PC-3 (cell line): ENCODE measurements around the gene PDCD1LG2. TPM values are rescaled to one million over a fixed set of nuclear protein-coding genes. Genes with fewer than 3 reads are reported as not detected.
"Not testable (repeated sequence)": the region's sequence is repeated elsewhere in the genome, so short reads cannot be mapped to it uniquely, and the experiment has no call there.

Experiments used
- ATAC-seq: fragments of 200-7000 bp; cut with Tn5 transposase; 2 replicates; pipeline ENCODE4 v1.9.1; 2020; ENCODE audit warnings: mild to moderate bottlenecking, moderate library complexity
- BruUV-seq: library from RNA; stranded (reverse); fragments of 400-500 nt; replicated peaks from 2 replicates; lab custom pipeline; 2021; lab: Mats Ljungman, UMichigan
- CTCF ChIA-PET: fragments of 300-600 bp; sonication (Branson Sonifier 250); formaldehyde crosslinking; loops from one replicate; lab custom pipeline; 2022; ENCODE audit warnings: antibody characterized with exemption; lab: Charles Lee
- POLR2A ChIA-PET: fragments of 300-600 bp; sonication (Branson Sonifier 250); formaldehyde crosslinking; loops from one replicate; lab custom pipeline; 2022; ENCODE audit warnings: antibody characterized with exemption; ENCODE audit not compliant: unreplicated experiment; lab: Charles Lee
- DNase-seq: peaks from one replicate; pipeline ENCODE4 v3.0.0-alpha.2; 2015
- H2AFZ ChIP-seq: fragments of 300-600 bp; sonication (generic); 2 replicates; pipeline ENCODE4 v1.6.0; 2016; ENCODE audit warnings: antibody characterized with exemption, low read length
- H3F3A ChIP-seq: fragments of 300-600 bp; sonication (generic); one replicate; pipeline ENCODE4 v1.6.0; 2017; ENCODE audit warnings: antibody characterized with exemption, low read length, control low read depth, mild to moderate bottlenecking; ENCODE audit not compliant: unreplicated experiment
- H3K27ac ChIP-seq: fragments of 300-600 bp; sonication (generic); 2 replicates; pipeline ENCODE4 v1.5.1; 2016; ENCODE audit warnings: mild to moderate bottlenecking, low read length
- H3K27me3 ChIP-seq: fragments of 300-600 bp; sonication (generic); 2 replicates; pipeline ENCODE4 v1.6.1; 2016; ENCODE audit warnings: low read length, mixed read lengths
- H3K36me3 ChIP-seq: fragments of 300-600 bp; sonication (generic); 2 replicates; pipeline ENCODE4 v1.6.1; 2016; ENCODE audit warnings: low read depth, mixed run types, low read length, mixed read lengths
- H3K4me1 ChIP-seq: fragments of 300-600 bp; sonication (generic); 2 replicates; pipeline ENCODE4 v1.5.1; 2016; ENCODE audit warnings: low read length; ENCODE audit not compliant: insufficient read depth
- H3K4me2 ChIP-seq: fragments of 300-600 bp; sonication (generic); 2 replicates; pipeline ENCODE4 v1.6.0; 2016; ENCODE audit warnings: low read length
- H3K4me3 ChIP-seq: fragments of 300-600 bp; sonication (generic); 2 replicates; pipeline ENCODE4 v1.5.1; 2016; ENCODE audit warnings: mild to moderate bottlenecking, low read length, mixed read lengths
- H3K79me2 ChIP-seq: fragments of 300-600 bp; sonication (generic); 2 replicates; pipeline ENCODE4 v1.6.1; 2017; ENCODE audit warnings: low read length, mixed read lengths
- H3K9ac ChIP-seq: fragments of 300-600 bp; sonication (generic); 2 replicates; pipeline ENCODE4 v1.6.0; 2016; ENCODE audit warnings: mild to moderate bottlenecking, low read length
- H3K9me2 ChIP-seq: fragments of 300-600 bp; sonication (generic); replicated peaks from 2 replicates; pipeline ENCODE4 v1.6.1; 2016; ENCODE audit warnings: mixed run types, low read length, mixed read lengths
- H3K9me3 ChIP-seq: fragments of 300-600 bp; sonication (generic); 2 replicates; pipeline ENCODE4 v1.6.1; 2016; ENCODE audit warnings: low read length, mixed read lengths
- H4K20me1 ChIP-seq: fragments of 300-600 bp; sonication (generic); 2 replicates; pipeline ENCODE4 v1.6.1; 2016; ENCODE audit warnings: low read length, mixed read lengths
- intact Hi-C: fragments of 100-400 bp; cut with micrococcal nuclease; formaldehyde crosslinking; loops from 2 replicates; pipeline ENCODE4 v1.9.0; 2023
- total RNA-seq: library from RNA; depleted of rRNA; stranded (reverse); fragments of >200 nt; gene quantifications from 2 replicates; pipeline ENCODE4 v1.2.3, GENCODE V29; 2014
- TF ChIP-seq, protein P1 (sequence below): fragments of 300-600 bp; sonication (generic); conservative IDR thresholded peaks from 2 replicates; pipeline ENCODE4 v1.5.1; 2017; ENCODE audit warnings: antibody characterized with exemption, low read depth, mild to moderate bottlenecking, low read length

Gene PDCD1LG2
- total RNA-seq, 1 experiment from 2014 or later, result 1.4 TPM

DNA sequence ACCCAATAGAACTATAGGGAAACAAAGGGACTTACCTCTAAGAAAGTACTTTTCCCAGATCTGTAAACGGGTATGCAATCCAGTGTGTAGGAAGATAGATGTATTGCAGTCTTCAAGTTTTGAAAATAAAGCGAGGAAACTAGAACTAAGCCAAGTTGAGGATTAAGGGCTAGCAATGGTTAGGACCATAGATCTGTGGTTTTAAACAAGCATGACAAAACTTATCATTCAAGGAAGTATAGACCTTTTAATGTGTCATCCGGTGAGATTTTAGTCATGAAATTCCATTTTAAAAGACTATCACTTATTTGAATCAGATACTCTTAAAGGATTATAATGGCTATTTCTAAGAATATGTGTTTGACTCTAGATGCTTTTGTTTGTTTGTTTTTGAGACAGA, 39.5 kb upstream of the PDCD1LG2 start:
- intact Hi-C loops, result no loop called here
- Histone ChIP-seq H3K79me2 (no peaks in the 10 kb centered on the region), H3K27ac (no peak overlapping the region), H3K9me3 (no peaks in the 10 kb centered on the region), H3K27me3 (no peaks in the 10 kb centered on the region), H3K36me3 (no peaks in the 10 kb centered on the region), H3K4me1 (no peaks in the 10 kb centered on the region), H3K9me2 (no peaks in the 10 kb centered on the region), H3K4me2 (no peak overlapping the region), H3K4me3 (no peak overlapping the region), H4K20me1 (no peaks in the 10 kb centered on the region), H2AFZ (no peak overlapping the region), H3F3A (no peaks in the 10 kb centered on the region), H3K9ac (no peak overlapping the region)
- BruUV-seq, result no TSS peak
- ChIA-PET CTCF (no interaction called here), POLR2A (no interaction called here)
- DNase-seq (no peak), ATAC-seq (no peak)
- TF ChIP-seq, protein P1, sequence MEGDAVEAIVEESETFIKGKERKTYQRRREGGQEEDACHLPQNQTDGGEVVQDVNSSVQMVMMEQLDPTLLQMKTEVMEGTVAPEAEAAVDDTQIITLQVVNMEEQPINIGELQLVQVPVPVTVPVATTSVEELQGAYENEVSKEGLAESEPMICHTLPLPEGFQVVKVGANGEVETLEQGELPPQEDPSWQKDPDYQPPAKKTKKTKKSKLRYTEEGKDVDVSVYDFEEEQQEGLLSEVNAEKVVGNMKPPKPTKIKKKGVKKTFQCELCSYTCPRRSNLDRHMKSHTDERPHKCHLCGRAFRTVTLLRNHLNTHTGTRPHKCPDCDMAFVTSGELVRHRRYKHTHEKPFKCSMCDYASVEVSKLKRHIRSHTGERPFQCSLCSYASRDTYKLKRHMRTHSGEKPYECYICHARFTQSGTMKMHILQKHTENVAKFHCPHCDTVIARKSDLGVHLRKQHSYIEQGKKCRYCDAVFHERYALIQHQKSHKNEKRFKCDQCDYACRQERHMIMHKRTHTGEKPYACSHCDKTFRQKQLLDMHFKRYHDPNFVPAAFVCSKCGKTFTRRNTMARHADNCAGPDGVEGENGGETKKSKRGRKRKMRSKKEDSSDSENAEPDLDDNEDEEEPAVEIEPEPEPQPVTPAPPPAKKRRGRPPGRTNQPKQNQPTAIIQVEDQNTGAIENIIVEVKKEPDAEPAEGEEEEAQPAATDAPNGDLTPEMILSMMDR, result no peak

DNA sequence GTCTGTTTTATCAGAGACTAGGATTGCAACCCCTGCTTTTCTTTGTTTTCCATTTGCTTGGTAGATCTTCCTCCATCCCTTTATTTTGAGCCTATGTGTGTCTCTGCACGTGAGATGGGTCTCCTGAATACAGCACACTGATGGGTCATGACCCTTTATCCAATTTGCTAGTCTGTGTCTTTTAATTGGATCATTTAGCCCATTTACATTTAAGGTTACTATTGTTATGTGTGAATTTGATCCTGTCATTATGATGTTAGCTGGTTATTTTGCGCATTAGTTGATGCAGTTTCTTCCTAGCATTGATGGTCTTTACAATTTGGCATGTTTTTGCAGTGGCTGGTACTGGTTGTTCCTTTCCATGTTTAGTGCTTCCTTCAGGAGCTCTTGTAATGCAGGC, 34.7 kb upstream of the PDCD1LG2 start:
- H3K9ac ChIP-seq, H3K27me3 ChIP-seq, ATAC-seq, CTCF ChIA-PET, H3K4me2 ChIP-seq, intact Hi-C loops, H3K4me3 ChIP-seq, BruUV-seq, H3K36me3 ChIP-seq, H3F3A ChIP-seq, H4K20me1 ChIP-seq, H3K9me2 ChIP-seq, POLR2A ChIA-PET, DNase-seq, H3K79me2 ChIP-seq, H3K27ac ChIP-seq, H2AFZ ChIP-seq, H3K4me1 ChIP-seq, H3K9me3 ChIP-seq: not testable (repeated sequence)

DNA sequence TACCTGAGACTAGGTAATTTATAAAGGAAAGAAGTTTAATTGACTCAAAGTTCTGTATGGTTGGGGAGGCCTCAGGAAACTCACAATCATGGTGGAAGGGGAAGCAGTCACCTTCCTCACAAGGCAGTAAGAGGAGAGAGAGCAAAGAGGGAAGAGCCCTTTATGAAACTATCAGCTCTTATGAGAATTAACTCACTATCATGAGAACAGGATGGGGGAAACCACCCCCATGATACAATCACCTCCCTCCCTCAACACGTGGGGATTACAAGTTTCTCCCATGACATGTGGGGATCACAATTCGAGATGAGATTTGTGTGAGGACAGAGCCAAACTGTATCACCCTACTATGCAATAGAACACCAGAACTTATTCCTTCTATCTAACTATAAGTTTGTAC, 32.1 kb upstream of the PDCD1LG2 start:
- Histone ChIP-seq H3K4me3 (no peak overlapping the region), H3K79me2 (no peaks in the 10 kb centered on the region), H3K4me2 (no peak overlapping the region), H3K36me3 (no peaks in the 10 kb centered on the region), H2AFZ (no peak overlapping the region), H3K27me3 (no peaks in the 10 kb centered on the region), H3K9ac (no peak overlapping the region), H3K9me3 (no peaks in the 10 kb centered on the region), H4K20me1 (no peaks in the 10 kb centered on the region), H3F3A (no peaks in the 10 kb centered on the region), H3K4me1 (no peaks in the 10 kb centered on the region), H3K9me2 (no peaks in the 10 kb centered on the region), H3K27ac (no peak overlapping the region)
- CTCF ChIA-PET, result no interaction called here
- no TSS peak for BruUV-seq
- ATAC-seq (no peak), DNase-seq (no peak)
- TF ChIP-seq, protein P1, result no peak
- POLR2A ChIA-PET, result no interaction called here
- intact Hi-C loops, result no loop called here
